ENCODE measurements around the gene KRT71. TPM values are rescaled to one million over a fixed set of nuclear protein-coding genes. Genes with fewer than 3 reads are reported as not detected.

Gene KRT71
- total RNA-seq, 1 experiment from 2014 or later = not detected

DNA sequence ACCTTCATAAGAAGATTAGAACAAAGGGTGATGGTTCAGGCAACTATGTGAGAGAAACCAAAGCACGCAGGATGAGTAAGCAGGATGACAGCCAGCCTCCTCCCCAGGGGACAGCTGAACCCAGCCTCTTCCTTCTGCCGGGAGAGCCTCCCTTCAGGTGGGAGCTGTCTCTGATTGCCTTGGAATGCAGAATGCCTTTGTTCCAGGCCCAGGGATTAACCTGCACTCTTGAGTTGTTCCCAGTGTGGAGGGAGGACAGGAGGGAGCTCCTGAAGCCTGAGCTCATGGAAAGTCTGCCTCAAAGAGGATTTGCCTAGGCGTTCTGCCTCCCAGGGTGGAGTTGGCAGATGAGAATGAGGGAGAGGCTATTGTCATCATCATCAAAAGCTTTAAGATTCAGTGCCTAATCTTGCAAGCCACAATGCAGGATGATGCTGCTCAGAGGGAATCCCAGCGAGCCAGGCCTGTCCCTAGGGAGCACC lies 56.3 kb downstream of the KRT71 start:
- CTCF ChIA-PET = no interaction called here
- H3K4me3 Mint-ChIP-seq (ENCODE audit: low read depth, unreplicated experiment) = no peak overlapping the region
- intact Hi-C loops (cut with micrococcal nuclease; ENCODE audit: unreplicated experiment) = no loop called here
- peaks cover 71% of the 10 kb centered on the region for H3K27me3 Mint-ChIP-seq (ENCODE audit: unreplicated experiment)
- no peak for DNase-seq
- H3K4me1 Mint-ChIP-seq (ENCODE audit: low read depth, unreplicated experiment) = peaks cover 9% of the 10 kb centered on the region
- H3K36me3 Mint-ChIP-seq (ENCODE audit: insufficient read depth, unreplicated experiment) = no peaks in the 10 kb centered on the region
- H3K27ac Mint-ChIP-seq (ENCODE audit: unreplicated experiment) = no peak overlapping the region
- no peaks in the 10 kb centered on the region for H3K9me3 Mint-ChIP-seq (ENCODE audit: low read depth, unreplicated experiment)
- TF ChIP-seq CTCF (IDR thresholded peaks at IDR 0.05; ENCODE audit: unreplicated experiment) = no peak
- no TSS peak for BruUV-seq (replicated peaks)

GRCh38 chr12:52496054-52496453 lies 56.9 kb downstream of the KRT71 start:
- Mint-ChIP-seq H3K9me3 (ENCODE audit: low read depth, unreplicated experiment) (no peaks in the 10 kb centered on the region), H3K36me3 (ENCODE audit: insufficient read depth, unreplicated experiment) (no peaks in the 10 kb centered on the region), H3K27me3 (ENCODE audit: unreplicated experiment) (peaks cover 77% of the 10 kb centered on the region), H3K4me3 (ENCODE audit: low read depth, unreplicated experiment) (no peak overlapping the region), H3K4me1 (ENCODE audit: low read depth, unreplicated experiment) (peaks cover 7% of the 10 kb centered on the region), H3K27ac (ENCODE audit: unreplicated experiment) (no peak overlapping the region)
- CTCF ChIA-PET = no interaction called here
- intact Hi-C loops (cut with micrococcal nuclease; ENCODE audit: unreplicated experiment) = no loop called here
- BruUV-seq (replicated peaks) = no TSS peak
- no peak for DNase-seq
- TF ChIP-seq CTCF (IDR thresholded peaks at IDR 0.05; ENCODE audit: unreplicated experiment) = no peak

GRCh38 chr12:52495389-52495788 lies 57.6 kb downstream of the KRT71 start:
- no TSS peak for BruUV-seq (replicated peaks)
- DNase-seq = no peak
- intact Hi-C loops (cut with micrococcal nuclease; ENCODE audit: unreplicated experiment) = no loop called here
- Mint-ChIP-seq H3K4me1 (ENCODE audit: low read depth, unreplicated experiment) (peaks cover under 1% of the 10 kb centered on the region), H3K36me3 (ENCODE audit: insufficient read depth, unreplicated experiment) (no peaks in the 10 kb centered on the region), H3K27me3 (ENCODE audit: unreplicated experiment) (peaks cover 84% of the 10 kb centered on the region), H3K27ac (ENCODE audit: unreplicated experiment) (no peak overlapping the region), H3K9me3 (ENCODE audit: low read depth, unreplicated experiment) (no peaks in the 10 kb centered on the region), H3K4me3 (ENCODE audit: low read depth, unreplicated experiment) (no peak overlapping the region)
- no peak for TF ChIP-seq CTCF (IDR thresholded peaks at IDR 0.05; ENCODE audit: unreplicated experiment)
- CTCF ChIA-PET = no interaction called here

DNA sequence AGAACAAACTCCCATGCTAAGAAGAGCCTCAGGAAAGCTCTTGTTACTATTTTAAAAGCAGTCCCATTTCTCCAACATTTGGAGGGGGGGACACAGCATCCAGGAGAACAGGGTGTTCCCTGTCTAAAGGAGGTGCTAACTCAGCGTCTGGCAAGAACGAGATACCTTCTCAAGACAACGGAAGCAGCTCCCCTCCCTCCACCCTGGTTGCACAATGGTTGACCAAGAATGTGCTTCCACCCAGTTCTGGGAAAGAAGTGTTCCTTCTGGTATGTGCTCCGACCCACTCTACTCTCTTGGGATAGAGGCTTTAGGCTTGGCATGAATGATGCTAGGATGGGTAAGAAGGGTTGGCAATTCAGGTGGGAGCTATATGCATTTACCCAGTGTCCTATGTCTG lies 58.4 kb downstream of the KRT71 start:
- DNase-seq = no peak
- TF ChIP-seq CTCF (IDR thresholded peaks at IDR 0.05; ENCODE audit: unreplicated experiment) = no peak
- intact Hi-C loops (cut with micrococcal nuclease; ENCODE audit: unreplicated experiment) = no loop called here
- Mint-ChIP-seq H3K27me3 (ENCODE audit: unreplicated experiment) (peaks cover 93% of the 10 kb centered on the region), H3K9me3 (ENCODE audit: low read depth, unreplicated experiment) (no peaks in the 10 kb centered on the region), H3K4me3 (ENCODE audit: low read depth, unreplicated experiment) (no peak overlapping the region), H3K4me1 (ENCODE audit: low read depth, unreplicated experiment) (no peaks in the 10 kb centered on the region), H3K27ac (ENCODE audit: unreplicated experiment) (no peak overlapping the region), H3K36me3 (ENCODE audit: insufficient read depth, unreplicated experiment) (no peaks in the 10 kb centered on the region)
- CTCF ChIA-PET = no interaction called here
- BruUV-seq (replicated peaks) = no TSS peak
